Effector memory CD4-positive, alpha-beta T cell (primary cell): ENCODE data around the gene MRTO4.

ENCODE experiments used
- DNase-seq, 3 donors: peaks; one replicate each; pipeline ENCODE4 v3.0.0-alpha.2; 2020
- H3K27ac ChIP-seq: 2 replicates; pipeline ENCODE4 v1.7.0; 2013; ENCODE audit warnings: mild to moderate bottlenecking, low read length, moderate library complexity; ENCODE audit not compliant: insufficient read depth, poor library complexity, severe bottlenecking
- H3K27me3 ChIP-seq: replicated peaks from 2 replicates; pipeline ENCODE4 v1.7.0; 2013; ENCODE audit warnings: mild to moderate bottlenecking, low read length; ENCODE audit not compliant: insufficient read depth, control insufficient read depth, poor library complexity, severe bottlenecking
- H3K36me3 ChIP-seq: 2 replicates; pipeline ENCODE4 v1.7.0; 2013; ENCODE audit warnings: mild to moderate bottlenecking, low read length, moderate library complexity; ENCODE audit not compliant: control insufficient read depth, insufficient read depth
- H3K4me1 ChIP-seq: 2 replicates; pipeline ENCODE4 v1.7.0; 2013; ENCODE audit warnings: low read length, mild to moderate bottlenecking; ENCODE audit not compliant: control insufficient read depth, insufficient read depth, poor library complexity, severe bottlenecking
- H3K4me3 ChIP-seq: 2 replicates; pipeline ENCODE4 v1.7.0; 2013; ENCODE audit warnings: low read length, low read depth, mild to moderate bottlenecking; ENCODE audit not compliant: insufficient read depth, poor library complexity, severe bottlenecking
- H3K9me3 ChIP-seq: 2 replicates; pipeline ENCODE4 v1.7.0; 2013; ENCODE audit warnings: mild to moderate bottlenecking, low read length, moderate library complexity; ENCODE audit not compliant: control insufficient read depth
- total RNA-seq, 3 donors: gene quantifications; one replicate each; lab custom pipeline; 2026; lab: John Stamatoyannopoulos, UW

The MRTO4 gene
- 11.2 to 13.2 (median 13.1) reads per million in 3 donors for total RNA-seq

DNA sequence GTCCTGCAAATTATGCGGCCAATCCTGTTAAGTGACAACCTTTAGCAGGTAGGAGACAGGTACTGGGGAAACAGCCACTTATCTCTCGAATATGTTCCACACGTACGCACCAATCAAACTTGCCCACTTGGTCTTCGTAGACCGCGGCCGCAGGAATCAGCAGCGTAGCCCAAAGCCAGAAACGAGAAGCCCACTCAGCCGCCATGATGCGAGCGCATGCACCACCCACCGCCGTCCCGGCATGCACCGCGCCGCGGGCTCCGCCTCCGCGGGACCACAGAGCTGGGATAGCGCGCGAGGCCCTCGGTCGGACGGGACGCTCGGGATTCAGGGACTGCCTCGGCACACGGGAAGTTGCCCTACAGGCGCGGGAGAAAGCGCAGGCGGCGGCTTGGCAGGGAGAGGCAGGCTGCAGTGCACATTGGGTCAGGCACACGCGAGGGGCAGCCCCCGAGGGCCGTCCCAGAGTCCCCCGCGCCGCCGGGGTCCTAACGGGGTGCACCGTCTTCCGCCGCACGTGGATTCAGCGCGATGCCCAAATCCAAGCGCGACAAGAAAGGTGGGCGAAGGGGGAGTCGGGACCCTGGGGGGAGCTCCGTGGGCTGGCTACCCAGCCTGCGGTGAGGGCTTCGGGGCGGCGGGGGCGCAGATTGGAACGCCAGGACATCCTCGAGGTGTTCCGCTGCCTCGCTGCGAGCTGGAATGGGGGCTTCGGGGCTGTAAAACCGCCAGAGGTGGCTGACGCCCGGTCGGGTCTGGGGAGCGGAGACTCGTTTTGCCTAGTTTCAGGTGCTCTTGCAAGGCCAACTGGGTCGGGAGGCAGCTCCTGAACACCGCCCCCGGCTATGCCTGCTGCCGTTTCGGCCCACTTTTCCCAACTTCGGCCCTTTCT lies at the start of gene MRTO4, which contains the start of gene EMC1:
Gene MRTO4 (plus strand): TSS at position 501 of the 892 bp plus-strand sequence. CDS start 31 bp downstream, at position 532.
Gene EMC1 (minus strand): TSS at position 220 of the 892 bp plus-strand sequence. CDS start 15 bp downstream, at position 205.
- peak within 1 kb of the TSS; percentile 65 for H3K4me3 ChIP-seq
- DNase-seq = peak; percentile 69 to 83 (median 81)
- H3K27me3 ChIP-seq = no peaks in the 10 kb centered on the region
- H3K9me3 ChIP-seq = no peaks in the 10 kb centered on the region
- H3K27ac ChIP-seq = peak within 1 kb of the TSS; percentile 92
- peaks cover 27% of the 10 kb centered on the region for H3K4me1 ChIP-seq
- peaks cover 10% of the 10 kb centered on the region for H3K36me3 ChIP-seq

DNA sequence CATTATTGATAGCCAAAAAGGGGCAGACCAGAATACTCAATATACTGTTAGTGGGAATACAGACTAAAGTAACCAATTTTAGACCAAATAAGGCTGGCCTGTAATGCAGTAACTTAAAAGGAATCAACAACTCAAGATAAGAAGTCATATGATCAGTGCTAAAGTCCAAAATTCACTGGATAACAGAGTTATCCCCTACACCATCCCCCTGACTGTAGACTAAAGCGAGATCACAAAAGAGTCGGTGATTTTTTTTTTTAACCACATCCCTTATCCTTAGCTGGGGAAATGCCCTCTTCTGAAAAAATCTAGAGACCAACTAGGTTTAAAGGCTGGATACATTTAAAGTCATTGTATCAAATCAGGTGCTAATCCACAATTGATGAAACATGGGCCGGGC lies 49.2 kb upstream of the MRTO4 start:
- no peaks in the 10 kb centered on the region for H3K27me3 ChIP-seq

DNA sequence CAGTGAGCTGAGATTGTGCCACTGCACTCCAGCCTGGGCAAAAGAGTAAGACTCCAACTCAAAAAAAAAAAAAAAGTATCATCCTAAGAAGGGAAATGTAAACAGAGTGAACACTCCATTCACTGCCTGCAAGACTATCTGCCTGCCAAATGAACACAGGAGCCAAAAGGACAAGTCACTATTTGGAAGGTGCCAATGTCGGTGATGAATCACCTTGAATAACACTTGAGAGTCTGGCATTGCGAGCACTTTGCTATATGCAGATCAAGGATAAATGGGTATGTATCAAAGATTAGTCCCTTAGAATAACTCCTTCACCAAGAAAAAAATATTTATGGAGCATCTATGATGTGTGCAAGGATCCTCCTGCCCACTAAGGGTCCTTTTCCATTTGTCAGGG lies 48.2 kb upstream of the MRTO4 start:
- Histone ChIP-seq H3K9me3 (no peaks in the 10 kb centered on the region), H3K4me3 (no peak overlapping the region), H3K4me1 (peaks cover 4% of the 10 kb centered on the region), H3K27me3 (no peaks in the 10 kb centered on the region), H3K36me3 (peaks cover 28% of the 10 kb centered on the region), H3K27ac (no peak overlapping the region)
- DNase-seq = no peak

More for the DNA sequence above, 49.2 kb upstream of the MRTO4 start:
- no peak for DNase-seq
- no peak overlapping the region for H3K4me3 ChIP-seq
- H3K27ac ChIP-seq = no peak overlapping the region
- H3K4me1 ChIP-seq = peaks cover 4% of the 10 kb centered on the region
- H3K36me3 ChIP-seq = peaks cover 38% of the 10 kb centered on the region
- no peaks in the 10 kb centered on the region for H3K9me3 ChIP-seq

DNA sequence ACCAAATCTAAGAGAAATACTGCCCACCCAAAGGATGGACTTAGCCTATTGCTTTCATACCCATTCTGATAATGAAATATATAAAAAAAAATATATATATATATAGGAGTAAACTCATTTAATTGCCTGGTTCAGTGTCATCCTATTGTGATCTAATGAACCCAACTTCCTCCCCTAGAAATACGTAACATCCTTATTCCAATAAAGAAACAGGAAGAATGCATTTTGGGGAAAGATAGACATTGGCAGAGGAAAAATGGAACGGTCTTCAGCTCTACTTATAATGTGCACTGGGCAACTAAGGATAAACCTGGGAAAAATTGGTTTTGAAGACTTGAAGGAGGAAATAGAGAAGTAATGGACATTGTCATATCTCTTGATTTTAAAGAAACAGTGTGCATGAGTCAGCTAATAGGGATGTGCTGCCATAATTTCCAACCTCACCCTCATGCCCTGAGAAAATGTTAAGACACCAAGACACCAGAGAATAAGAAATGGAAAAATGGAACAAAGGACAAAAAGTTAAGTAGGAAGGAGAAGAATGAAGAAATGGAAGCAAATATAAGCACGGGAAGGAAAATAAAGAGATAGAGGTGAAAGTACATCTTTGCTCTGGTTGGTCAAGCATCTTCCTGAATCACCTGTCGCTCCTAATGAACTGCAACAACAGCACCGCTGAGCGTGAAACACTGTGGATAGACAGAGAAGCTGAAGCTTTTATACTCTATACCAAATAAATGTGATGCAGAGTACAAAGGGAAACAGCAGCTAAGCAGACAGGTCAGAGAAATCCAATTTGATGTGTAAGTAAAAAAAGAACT lies 46.9 kb upstream of the MRTO4 start:
- peaks cover 16% of the 10 kb centered on the region for H3K36me3 ChIP-seq
- H3K4me3 ChIP-seq = no peak overlapping the region
- no peak overlapping the region for H3K27ac ChIP-seq
- H3K27me3 ChIP-seq = no peaks in the 10 kb centered on the region
- no peak for DNase-seq
- H3K9me3 ChIP-seq = no peaks in the 10 kb centered on the region
- peaks cover 8% of the 10 kb centered on the region for H3K4me1 ChIP-seq

DNA sequence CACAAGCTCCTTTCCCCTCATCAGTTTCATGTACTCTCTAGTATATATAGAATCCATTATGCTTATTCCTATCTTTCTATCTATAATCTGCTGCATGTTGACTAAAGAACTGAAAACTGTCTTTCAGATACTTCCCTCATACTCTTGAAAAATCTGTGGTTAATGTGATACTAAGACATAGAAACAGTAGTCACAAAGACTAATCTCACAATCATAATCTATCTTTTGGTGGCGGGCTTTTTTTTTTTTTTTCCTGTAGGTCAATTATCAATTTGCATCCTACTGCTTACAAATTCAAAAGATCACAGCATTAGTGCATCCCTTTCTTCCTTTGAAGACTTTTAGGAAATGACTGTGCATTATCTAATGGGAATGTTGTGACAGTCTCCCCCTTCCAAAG lies 46.2 kb upstream of the MRTO4 start:
- Histone ChIP-seq H3K27me3 (no peaks in the 10 kb centered on the region), H3K27ac (no peak overlapping the region), H3K4me3 (no peak overlapping the region), H3K36me3 (peaks cover 9% of the 10 kb centered on the region), H3K4me1 (peaks cover 8% of the 10 kb centered on the region), H3K9me3 (no peaks in the 10 kb centered on the region)
- DNase-seq = no peak

DNA sequence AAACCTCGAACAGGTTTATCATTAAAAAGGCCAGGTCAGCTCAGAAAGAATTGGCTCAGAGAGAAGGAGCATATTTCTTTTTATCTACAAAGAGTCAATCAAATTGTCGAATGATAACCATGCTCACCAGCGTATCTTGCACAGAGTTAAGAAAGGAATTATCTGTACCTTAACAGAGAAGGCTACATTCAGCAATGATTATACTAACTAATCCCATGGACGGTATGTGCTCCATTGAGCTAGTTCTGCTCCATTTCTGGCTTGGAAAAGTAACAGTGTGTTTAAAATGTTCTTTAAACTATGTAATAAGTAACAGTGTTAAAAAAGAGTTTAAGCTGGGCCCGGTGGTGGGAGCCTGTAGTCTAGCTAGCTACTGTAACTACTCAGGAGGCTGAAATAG lies 45.8 kb upstream of the MRTO4 start:
- Histone ChIP-seq H3K4me3 (no peak overlapping the region), H3K36me3 (peaks cover 8% of the 10 kb centered on the region), H3K4me1 (peaks cover 11% of the 10 kb centered on the region), H3K9me3 (no peaks in the 10 kb centered on the region), H3K27ac (no peak overlapping the region), H3K27me3 (no peaks in the 10 kb centered on the region)
- no peak for DNase-seq

DNA sequence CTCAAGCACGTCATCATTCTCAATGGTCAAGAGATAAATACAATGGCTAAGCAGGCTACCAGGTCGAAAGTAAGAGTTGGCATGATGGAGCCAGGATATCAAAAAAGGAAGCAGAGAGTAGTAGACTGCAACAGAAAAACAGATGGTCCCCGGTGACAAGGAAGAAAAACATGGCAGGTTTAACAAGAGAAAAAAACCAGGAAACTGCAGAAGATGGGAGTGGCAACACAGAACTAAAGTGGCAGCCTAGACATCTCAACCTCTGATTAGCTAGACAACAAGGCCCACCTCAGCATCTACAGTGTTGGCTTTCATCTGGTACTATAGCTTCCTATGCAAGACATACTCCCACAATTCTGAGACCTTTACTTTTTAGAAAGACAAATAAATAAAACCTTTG lies 44.7 kb upstream of the MRTO4 start:
- DNase-seq = no peak
- Histone ChIP-seq H3K27ac (no peak overlapping the region), H3K9me3 (no peaks in the 10 kb centered on the region), H3K27me3 (no peaks in the 10 kb centered on the region), H3K4me3 (no peak overlapping the region), H3K4me1 (peaks cover 22% of the 10 kb centered on the region), H3K36me3 (peaks cover 3% of the 10 kb centered on the region)

DNA sequence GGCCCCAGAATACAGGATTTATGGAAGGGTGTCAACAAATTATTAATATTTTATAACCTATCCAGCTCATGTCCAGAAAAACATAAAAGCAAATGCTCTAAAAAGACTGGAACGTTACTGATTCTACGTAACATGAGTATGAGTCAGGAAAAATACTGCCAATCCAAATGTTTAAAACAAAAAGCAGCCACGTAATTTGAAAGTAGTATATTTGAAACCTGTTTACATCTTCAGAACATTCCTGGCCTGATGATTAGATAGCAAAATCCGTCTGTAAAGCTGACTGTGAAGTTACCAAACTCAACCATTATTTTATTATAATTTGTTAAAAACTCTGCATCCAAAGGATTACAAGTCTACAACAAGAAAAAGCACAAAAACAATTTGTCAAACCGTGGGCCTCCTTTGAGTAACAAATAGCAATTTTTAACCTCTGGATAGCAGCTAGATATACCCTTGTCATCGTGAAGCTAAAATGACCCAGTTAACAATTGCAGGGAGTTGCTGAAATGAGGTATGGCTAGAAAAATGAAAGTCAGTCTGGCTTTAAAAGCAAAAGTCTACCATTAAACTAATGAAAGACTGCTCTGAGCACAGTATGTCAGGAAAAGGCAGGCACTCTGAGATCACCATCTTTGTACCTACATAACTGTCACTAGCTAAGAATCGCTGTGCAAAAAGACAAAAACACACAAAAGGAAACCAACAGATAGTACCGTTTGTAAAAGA lies 42.7 kb upstream of the MRTO4 start:
- DNase-seq = no peak
- peak overlapping the region; percentile 94 for H3K27ac ChIP-seq
- no peaks in the 10 kb centered on the region for H3K27me3 ChIP-seq
- H3K4me3 ChIP-seq = peak overlapping the region; percentile 96
- peaks cover 3% of the 10 kb centered on the region for H3K36me3 ChIP-seq
- H3K9me3 ChIP-seq = no peaks in the 10 kb centered on the region
- H3K4me1 ChIP-seq = peaks cover 19% of the 10 kb centered on the region

DNA sequence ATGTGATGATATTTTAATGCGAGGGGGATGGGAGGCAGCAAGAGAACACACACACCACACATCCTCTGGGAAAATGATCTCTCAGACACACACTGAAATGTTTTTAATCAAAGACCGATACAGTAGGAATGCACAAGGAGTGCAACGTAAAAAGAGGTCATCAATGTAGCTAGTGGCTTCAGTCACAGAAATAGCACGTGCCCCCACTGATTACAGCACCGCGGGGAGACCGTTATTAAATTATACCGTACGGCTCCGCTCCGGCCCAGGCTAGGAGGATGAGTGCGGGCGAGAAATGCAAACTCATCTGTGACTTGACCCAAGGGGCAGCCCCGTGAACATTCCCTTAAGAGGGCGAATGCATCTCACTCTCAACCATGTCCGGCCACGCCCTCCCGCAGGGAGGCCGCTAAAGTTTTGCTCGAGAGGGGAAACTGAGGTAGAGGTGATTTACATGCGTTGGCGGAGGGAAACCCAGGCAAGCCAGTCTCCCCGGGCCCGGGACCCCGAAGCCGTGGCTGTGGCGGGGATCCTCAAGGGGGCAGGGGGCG lies 42.1 kb upstream of the MRTO4 start:
- Histone ChIP-seq H3K27ac (peak overlapping the region; percentile 94), H3K4me3 (peak overlapping the region; percentile 96), H3K9me3 (no peaks in the 10 kb centered on the region), H3K36me3 (peaks cover 3% of the 10 kb centered on the region), H3K27me3 (no peaks in the 10 kb centered on the region), H3K4me1 (peaks cover 19% of the 10 kb centered on the region)
- peak; percentile 7 to 31 (median 8) for DNase-seq
